WTC11 (cell line): ENCODE measurements around the gene SF3B2. TPM values are rescaled to one million over a fixed set of nuclear protein-coding genes. Genes with fewer than 3 reads are reported as not detected.

Source experiments
- ATAC-seq: fragments of 200-7000 bp; cut with Tn5 transposase; 2 replicates; pipeline ENCODE4 v1.10.0; 2021; ENCODE audit warnings: mild to moderate bottlenecking, moderate library complexity
- CTCF ChIA-PET: fragments of 300-600 bp; sonication (Branson Sonifier 250); formaldehyde crosslinking; loops from one replicate; lab custom pipeline; 2021; ENCODE audit warnings: antibody characterized with exemption; lab: Charles Lee
- POLR2A ChIA-PET: fragments of 350-600 bp; sonication (Branson Sonifier 250); formaldehyde crosslinking; loops from one replicate; lab custom pipeline; 2021; ENCODE audit warnings: antibody characterized with exemption; lab: Charles Lee
- DNase-seq: peaks from one replicate; pipeline ENCODE4 v3.0.0; 2021; ENCODE audit warnings: low spot score
- H3K27ac Mint-ChIP-seq: 2 replicates; pipeline ENCODE4 v1.8.0; 2021; ENCODE audit warnings: mixed read lengths
- H3K27me3 Mint-ChIP-seq: 2 replicates; pipeline ENCODE4 v1.8.0; 2021; ENCODE audit warnings: low read depth, mild to moderate bottlenecking, moderate library complexity, mixed read lengths
- H3K36me3 Mint-ChIP-seq: 2 replicates; pipeline ENCODE4 v1.8.0; 2021; ENCODE audit warnings: mixed read lengths
- H3K4me1 Mint-ChIP-seq: 2 replicates; pipeline ENCODE4 v1.8.0; 2022; ENCODE audit warnings: mixed read lengths
- H3K4me3 Mint-ChIP-seq: 2 replicates; pipeline ENCODE4 v1.8.0; 2021; ENCODE audit warnings: mild to moderate bottlenecking, moderate library complexity, mixed read lengths
- H3K9me3 Mint-ChIP-seq: 2 replicates; pipeline ENCODE4 v1.8.0; 2021; ENCODE audit warnings: mixed read lengths
- ATF1 ChIP-seq: sonication (generic); formaldehyde crosslinking; IDR thresholded peaks from 2 replicates; pipeline ENCODE4 v1.8.1; 2023; ENCODE audit warnings: mild to moderate bottlenecking, moderate library complexity, missing genetic modification reagents
- CTCF ChIP-seq: fragments of 200-600 bp; IDR thresholded peaks from 2 replicates; pipeline ENCODE4 v1.8.0; 2022; ENCODE audit warnings: antibody characterized with exemption
- ELF4 ChIP-seq: sonication (generic); formaldehyde crosslinking; IDR thresholded peaks from 2 replicates; pipeline ENCODE4 v1.8.1; 2022; ENCODE audit warnings: low read depth, mild to moderate bottlenecking, moderate library complexity, missing genetic modification reagents
- EMX1 ChIP-seq: fragments of 250-450 bp; sonication (Bioruptor Pico); IDR thresholded peaks from 2 replicates; pipeline ENCODE4 v1.8.0; 2021; ENCODE audit warnings: mild to moderate bottlenecking
- ESRRA ChIP-seq: sonication (generic); formaldehyde crosslinking; IDR thresholded peaks from 2 replicates; pipeline ENCODE4 v1.8.1; 2022; ENCODE audit warnings: mild to moderate bottlenecking, missing genetic modification reagents, borderline replicate concordance
- FOXJ3 ChIP-seq: sonication (generic); formaldehyde crosslinking; IDR thresholded peaks from 2 replicates; pipeline ENCODE4 v1.9.0; 2021; ENCODE audit warnings: missing genetic modification reagents, mild to moderate bottlenecking, borderline replicate concordance
- FOXK1 ChIP-seq: sonication (generic); formaldehyde crosslinking; IDR thresholded peaks from 2 replicates; pipeline ENCODE4 v1.8.0; 2022; ENCODE audit warnings: mild to moderate bottlenecking, moderate library complexity, missing genetic modification reagents
- GABPB1 ChIP-seq: sonication (generic); formaldehyde crosslinking; IDR thresholded peaks from 2 replicates; pipeline ENCODE4 v1.8.1; 2023; ENCODE audit warnings: mild to moderate bottlenecking, missing genetic modification reagents
- GTF2I ChIP-seq: fragments of 250-450 bp; sonication (Bioruptor Pico); conservative IDR thresholded peaks from 2 replicates; pipeline ENCODE4 v1.4.0; 2021; ENCODE audit warnings: mild to moderate bottlenecking
- IRF2 ChIP-seq: sonication (generic); formaldehyde crosslinking; IDR thresholded peaks from 2 replicates; pipeline ENCODE4 v1.8.0; 2022; ENCODE audit warnings: low read depth, missing genetic modification reagents, borderline replicate concordance
- JAZF1 ChIP-seq: fragments of 250-450 bp; sonication (Bioruptor Pico); IDR thresholded peaks from 2 replicates; pipeline ENCODE4 v1.9.0; 2021; ENCODE audit warnings: moderate library complexity, mild to moderate bottlenecking, inconsistent platforms
- JUN ChIP-seq: sonication (generic); formaldehyde crosslinking; IDR thresholded peaks from 2 replicates; pipeline ENCODE4 v1.8.0; 2023; ENCODE audit warnings: mild to moderate bottlenecking, missing genetic modification reagents
- NR1H2 ChIP-seq: sonication (generic); formaldehyde crosslinking; IDR thresholded peaks from 2 replicates; pipeline ENCODE4 v1.9.0; 2021; ENCODE audit warnings: mild to moderate bottlenecking, moderate library complexity, missing genetic modification reagents
- PRDM15 ChIP-seq: sonication (generic); formaldehyde crosslinking; IDR thresholded peaks from 2 replicates; pipeline ENCODE4 v1.8.0; 2022; ENCODE audit warnings: missing genetic modification reagents
- SOX15 ChIP-seq: fragments of 250-450 bp; sonication (Bioruptor Pico); IDR thresholded peaks from 2 replicates; pipeline ENCODE4 v1.9.0; 2021; ENCODE audit warnings: mild to moderate bottlenecking
- USF1 ChIP-seq: sonication (generic); formaldehyde crosslinking; IDR thresholded peaks from 2 replicates; pipeline ENCODE4 v1.8.0; 2022; ENCODE audit warnings: mild to moderate bottlenecking, missing genetic modification reagents
- ZNF281 ChIP-seq: sonication (generic); formaldehyde crosslinking; IDR thresholded peaks from 2 replicates; pipeline ENCODE4 v1.8.0; 2023; ENCODE audit warnings: mild to moderate bottlenecking, missing genetic modification reagents
- ZNF317 ChIP-seq: sonication (generic); formaldehyde crosslinking; IDR thresholded peaks from 2 replicates; pipeline ENCODE4 v1.8.1; 2023; ENCODE audit warnings: low read depth, mild to moderate bottlenecking, moderate library complexity, missing genetic modification reagents, borderline replicate concordance
- total RNA-seq: library from RNA; stranded (reverse); gene quantifications from 3 replicates; pipeline ENCODE4 v1.2.3, GENCODE V29; 2021

Gene SF3B2
- total RNA-seq, 1 experiment from 2014 or later = 295 TPM

GRCh38 chr11:66012946-66013761 lies 39.0 kb upstream of the SF3B2 start (continued):
- no peak for TF ChIP-seq ZNF317 (CRISPR knock-in tag)
- no peak for TF ChIP-seq CTCF
- TF ChIP-seq FOXK1 = no peak
- TF ChIP-seq EMX1 (CRISPR knock-in tag) = no peak
- no peak for TF ChIP-seq GABPB1
- TF ChIP-seq GTF2I = no peak
- TF ChIP-seq FOXJ3 (CRISPR knock-in tag) = no peak

- H3K4me3 Mint-ChIP-seq = no peak overlapping the region
- no peaks in the 10 kb centered on the region for H3K36me3 Mint-ChIP-seq
- no peaks in the 10 kb centered on the region for H3K9me3 Mint-ChIP-seq
- CTCF ChIA-PET = interaction anchor here (0.6 to 3.5 kb wide), 6 partner anchors 9 to 685 kb away, joined by 3 to 42 read pairs (median 12); partner anchors contain the start of gene FIBP
- H3K4me1 Mint-ChIP-seq = no peaks in the 10 kb centered on the region
- ATAC-seq = no peak
- no peak for DNase-seq
- no peak overlapping the region for H3K27ac Mint-ChIP-seq
- POLR2A ChIA-PET = no interaction called here
- TF ChIP-seq IRF2 (CRISPR knock-in tag) (no peak), JAZF1 (CRISPR knock-in tag) (no peak), NR1H2 (CRISPR knock-in tag) (no peak), EMX1 (CRISPR knock-in tag) (no peak), ELF4 (no peak), SOX15 (CRISPR knock-in tag) (no peak)
- peaks cover 22% of the 10 kb centered on the region for H3K27me3 Mint-ChIP-seq
Measured at GRCh38 chr11:66013762-66014100, 38.4 kb upstream of the SF3B2 start.

GRCh38 chr11:66014804-66015453 lies 37.2 kb upstream of the SF3B2 start:
- ChIA-PET CTCF (interaction anchor here (0.6 to 1.6 kb wide), 4 partner anchors 31 to 235 kb away, joined by 3 to 4 read pairs (median 4); partner anchors contain the start of gene CCDC85B), POLR2A (no interaction called here)
- Mint-ChIP-seq H3K9me3 (no peaks in the 10 kb centered on the region), H3K36me3 (no peaks in the 10 kb centered on the region), H3K4me3 (no peak overlapping the region), H3K27me3 (peaks cover 22% of the 10 kb centered on the region), H3K27ac (no peak overlapping the region), H3K4me1 (no peaks in the 10 kb centered on the region)
- TF ChIP-seq ESRRA (no peak), JUN (CRISPR knock-in tag) (no peak), ATF1 (CRISPR knock-in tag) (no peak), USF1 (CRISPR knock-in tag) (no peak), GTF2I (no peak), PRDM15 (CRISPR knock-in tag) (no peak), ZNF281 (CRISPR knock-in tag) (no peak), FOXJ3 (CRISPR knock-in tag) (no peak)
- DNase-seq = no peak
- no peak for ATAC-seq
